RKO (cell line): ENCODE data around the gene LRRC75A.
"Not testable (repeated sequence)": the region's sequence is repeated elsewhere in the genome, so short reads cannot be mapped to it uniquely, and the experiment has no call there.

Experiments used
- DNase-seq: peaks from one replicate; pipeline ENCODE4 v3.0.0-alpha.2; 2016; ENCODE audit warnings: low spot score

Gene LRRC75A

DNA sequence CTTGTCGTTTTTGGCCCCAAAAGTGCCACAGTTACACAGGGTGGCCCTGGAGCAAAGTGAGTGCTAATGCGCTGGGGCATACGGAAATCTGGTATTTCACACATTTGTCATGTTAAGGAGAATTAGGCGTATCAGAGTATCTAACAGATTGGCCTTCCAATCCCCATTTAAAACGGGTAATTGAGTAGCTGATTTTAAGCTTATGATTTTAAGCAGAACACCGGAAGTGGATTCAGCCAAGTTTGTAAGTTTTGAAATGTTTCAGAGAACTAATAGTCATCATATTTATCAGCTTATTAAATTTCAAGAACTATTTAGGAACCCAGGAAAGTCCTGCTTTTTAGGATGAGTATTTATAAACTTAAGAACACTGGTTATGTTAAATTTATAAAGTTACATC, 19.5 kb downstream of the LRRC75A start:
- DNase-seq: no peak

GRCh38 chr17:16471295-16471694, 20.7 kb downstream of the LRRC75A start:
- DNase-seq: no peak

- DNase-seq: no peak
Observed at GRCh38 chr17:16470265-16470664, 21.7 kb downstream of the LRRC75A start.

DNA sequence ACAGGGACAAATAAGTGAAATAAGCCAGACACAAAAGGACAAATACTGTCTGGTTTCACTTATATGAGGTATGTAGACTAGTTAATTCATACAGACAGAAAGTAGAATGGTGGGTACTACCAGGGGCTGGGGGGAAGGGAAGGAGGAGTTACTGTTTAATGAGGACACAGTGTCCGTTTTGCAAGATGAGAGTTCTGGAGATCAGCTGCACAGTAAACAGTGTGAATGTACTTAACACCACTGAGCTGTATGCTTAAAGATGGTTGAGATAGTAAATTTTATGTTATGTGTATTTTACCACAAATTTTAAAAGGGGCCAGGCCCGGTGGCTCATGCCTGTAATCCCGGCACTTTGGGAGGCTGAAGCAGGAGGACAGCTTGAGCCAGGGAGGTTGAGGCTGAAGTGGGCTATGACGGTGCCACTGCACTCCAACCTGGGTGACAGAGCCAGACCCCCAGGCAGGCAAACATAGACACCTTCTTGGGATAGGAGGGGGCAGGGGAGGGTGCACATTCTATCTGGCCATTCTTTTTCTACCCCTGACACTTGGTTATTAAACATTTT, 23.5 kb downstream of the LRRC75A start:
- no peak for DNase-seq

GRCh38 chr17:16467886-16468285, 24.1 kb downstream of the LRRC75A start:
- DNase-seq: no peak

- DNase-seq: no peak
Observed at GRCh38 chr17:16467044-16467443, 24.9 kb downstream of the LRRC75A start.

DNA sequence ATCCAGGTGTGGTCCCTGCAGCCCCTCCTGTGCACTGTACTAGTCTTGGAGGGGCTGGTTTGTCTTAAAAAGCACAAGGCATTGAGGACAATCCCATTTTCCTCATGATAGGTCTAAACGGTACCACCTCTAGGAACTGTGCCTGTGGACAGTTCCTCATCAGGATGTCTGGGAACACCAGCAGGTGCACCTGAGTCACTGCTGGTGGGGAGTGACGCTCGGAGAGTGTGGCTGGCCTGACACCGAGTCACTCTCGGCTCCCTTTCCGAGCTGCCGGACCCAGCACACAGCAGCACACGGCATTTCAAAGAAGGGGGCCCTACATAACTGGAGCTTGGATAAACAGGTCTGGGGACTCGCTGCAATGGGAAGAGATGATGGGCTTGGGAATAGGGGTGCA, 25.6 kb downstream of the LRRC75A start:
- DNase-seq: no peak

- no peak for DNase-seq
Observed at GRCh38 chr17:16465861-16466338, 26.1 kb downstream of the LRRC75A start.

GRCh38 chr17:16465052-16465312, 27.0 kb downstream of the LRRC75A start:
- DNase-seq: no peak

- DNase-seq: no peak
Observed at GRCh38 chr17:16464303-16465051, 27.5 kb downstream of the LRRC75A start.

DNA sequence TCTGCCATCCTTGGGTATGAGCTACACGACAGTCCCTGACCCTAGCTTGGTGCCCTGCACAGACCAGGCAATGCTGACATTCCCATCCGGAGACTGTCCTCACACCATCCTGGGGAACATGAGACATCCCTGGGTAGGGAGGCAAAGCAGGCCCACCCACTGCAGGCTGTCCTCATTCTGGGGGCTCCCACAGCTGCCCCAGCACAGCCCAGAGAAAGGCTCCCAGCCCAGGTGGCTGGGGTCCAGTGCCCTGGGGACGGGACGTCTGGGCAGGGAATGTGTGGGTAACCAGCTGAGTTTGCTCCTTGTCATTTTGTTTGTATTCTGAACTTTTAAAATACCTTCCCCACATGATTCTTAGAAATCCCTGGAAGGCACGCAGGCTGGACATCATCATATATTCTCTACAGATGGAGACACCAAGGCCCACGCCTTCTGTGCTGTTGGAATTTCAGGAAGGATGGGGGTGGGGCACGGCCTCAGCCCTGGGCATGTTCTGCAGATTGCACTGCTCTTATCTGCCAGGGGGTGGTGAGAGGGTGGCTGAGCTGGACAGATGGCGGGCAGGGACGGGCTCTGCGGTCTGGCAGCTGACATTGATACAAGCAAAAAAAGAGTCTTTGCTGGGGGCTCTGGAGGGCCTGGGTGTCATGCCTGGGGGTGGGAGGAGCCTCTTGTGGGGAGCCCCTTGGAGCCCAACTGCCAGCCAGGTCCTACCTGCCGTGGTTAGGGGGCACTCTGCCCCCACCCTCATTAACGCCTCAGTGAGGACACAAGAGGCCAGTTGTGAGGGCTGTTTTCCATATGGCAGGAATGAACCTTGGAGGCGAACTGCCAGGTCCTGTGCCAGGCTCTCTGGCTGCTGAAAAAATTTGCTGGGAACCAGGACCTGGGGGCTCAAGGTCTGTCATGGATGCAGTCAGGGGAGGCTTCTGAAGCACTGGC, 28.4 kb downstream of the LRRC75A start:
- DNase-seq: no peak

- no peak for DNase-seq
Observed at GRCh38 chr17:16462070-16462864, 29.7 kb downstream of the LRRC75A start.

DNA sequence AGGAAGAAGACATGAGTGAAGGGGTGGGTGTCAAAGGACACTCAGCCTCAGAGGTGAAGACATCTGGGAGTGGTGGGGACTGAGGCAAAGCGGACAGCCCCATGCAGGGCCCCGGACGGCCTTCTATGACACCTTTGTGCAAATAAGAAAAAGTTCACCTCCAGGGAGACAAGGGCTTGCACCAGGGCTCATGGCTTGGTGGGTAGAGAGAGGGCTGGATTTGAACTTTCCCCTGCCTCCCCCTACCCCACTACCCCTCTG, 30.5 kb downstream of the LRRC75A start:
- no peak for DNase-seq

GRCh38 chr17:16460796-16461605, 31.0 kb downstream of the LRRC75A start:
- DNase-seq: no peak

DNA sequence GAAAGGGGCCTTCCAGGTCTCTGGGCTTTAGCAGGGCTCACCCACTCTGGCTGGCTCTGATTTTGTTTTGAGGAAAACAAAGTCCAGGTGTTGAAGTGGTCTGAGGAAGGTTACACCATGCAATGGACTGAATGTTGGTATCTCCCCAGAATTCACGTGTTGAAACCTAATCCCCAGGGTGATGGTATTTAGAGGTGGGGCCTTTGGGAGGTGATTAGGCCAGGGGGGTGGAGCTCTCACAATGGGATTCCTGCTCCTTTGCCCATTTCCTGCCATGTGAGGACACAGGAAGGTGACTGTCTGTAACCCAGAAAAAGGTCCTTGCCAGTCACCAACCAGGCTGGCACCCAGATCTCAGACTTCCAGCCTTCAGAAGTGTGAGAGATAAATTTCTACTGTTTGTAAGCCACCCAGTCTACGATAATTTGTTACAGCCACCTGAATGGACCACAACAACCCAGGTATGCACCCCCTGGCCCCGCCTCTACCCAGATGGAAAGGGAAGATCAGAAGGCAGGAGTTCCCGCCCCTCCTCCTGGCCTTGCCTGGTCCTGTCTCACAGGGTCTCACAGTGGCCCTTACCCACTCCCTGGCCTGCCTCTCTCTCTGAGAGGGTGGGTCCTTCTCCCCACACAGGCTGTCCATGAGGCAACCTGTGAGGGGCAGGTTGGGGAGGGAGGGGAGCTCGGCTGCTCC, 32.0 kb downstream of the LRRC75A start:
- DNase-seq: no peak

DNA sequence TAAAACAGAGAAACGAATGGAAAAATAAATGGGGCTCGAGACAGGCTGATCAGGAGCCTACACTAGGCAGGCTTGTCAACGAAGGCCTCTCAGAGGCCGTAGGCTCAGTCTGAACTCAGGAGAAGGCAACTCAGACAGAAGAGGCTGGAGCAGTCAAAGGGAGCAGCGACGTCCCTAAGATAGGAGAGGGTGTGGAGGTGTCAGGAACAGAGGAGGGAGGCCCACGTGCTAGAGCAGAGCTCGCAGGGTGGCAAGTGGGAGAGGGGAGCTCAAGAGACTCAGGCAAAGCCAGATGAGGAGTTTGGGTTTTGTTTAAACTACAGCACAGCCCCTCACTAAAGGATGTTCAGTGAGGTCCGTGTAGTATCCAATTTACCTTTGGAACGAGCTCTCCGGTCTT, 32.7 kb downstream of the LRRC75A start:
- no peak for DNase-seq

DNA sequence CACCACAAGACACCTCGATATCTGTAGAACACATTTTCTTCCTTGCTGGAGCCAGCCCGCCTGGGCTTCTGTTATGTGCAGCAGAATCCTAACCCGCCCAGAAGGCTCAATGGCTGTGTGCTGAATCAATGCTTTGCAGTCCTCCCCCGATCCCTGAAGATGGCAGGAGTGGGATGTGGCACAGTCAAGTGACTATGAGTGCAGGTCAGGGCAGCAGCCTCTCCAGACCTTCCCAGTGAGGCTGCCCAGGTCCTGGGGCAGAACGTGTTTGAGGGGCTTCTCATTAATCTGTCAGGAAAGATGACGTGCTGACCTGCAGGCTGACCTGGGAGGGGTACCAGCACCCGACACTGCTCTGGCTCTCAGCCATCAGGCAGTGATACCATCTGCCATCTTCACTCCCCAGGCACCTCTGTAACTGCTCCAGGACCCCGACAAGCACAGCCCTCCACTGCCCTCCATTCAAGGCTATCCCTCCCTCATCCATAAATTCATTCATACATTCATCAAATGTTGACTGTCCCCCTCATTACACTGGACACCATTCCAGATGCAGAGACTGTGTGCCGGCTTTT, 35.2 kb downstream of the LRRC75A start:
- DNase-seq: peak; percentile 15

GRCh38 chr17:16455997-16456741, 35.8 kb downstream of the LRRC75A start:
- DNase-seq: no peak

DNA sequence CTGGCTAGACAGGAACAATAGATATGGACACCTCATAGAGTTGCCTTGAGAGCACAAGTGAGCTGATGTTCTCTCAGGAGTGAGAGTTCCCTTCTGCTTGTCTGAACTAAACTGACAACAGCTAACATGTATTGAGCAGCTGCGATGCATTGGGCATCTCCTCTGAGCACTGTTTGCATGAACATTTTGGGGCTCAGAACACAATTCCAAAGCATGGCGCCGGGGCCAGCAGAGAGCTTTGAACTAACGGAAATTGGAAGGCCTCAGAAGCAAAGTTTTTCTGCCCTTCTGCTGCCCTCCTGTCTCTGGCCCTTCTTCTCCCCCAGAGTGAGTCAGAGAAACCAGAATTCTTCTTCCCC, 38.5 kb downstream of the LRRC75A start:
- no peak for DNase-seq

DNA sequence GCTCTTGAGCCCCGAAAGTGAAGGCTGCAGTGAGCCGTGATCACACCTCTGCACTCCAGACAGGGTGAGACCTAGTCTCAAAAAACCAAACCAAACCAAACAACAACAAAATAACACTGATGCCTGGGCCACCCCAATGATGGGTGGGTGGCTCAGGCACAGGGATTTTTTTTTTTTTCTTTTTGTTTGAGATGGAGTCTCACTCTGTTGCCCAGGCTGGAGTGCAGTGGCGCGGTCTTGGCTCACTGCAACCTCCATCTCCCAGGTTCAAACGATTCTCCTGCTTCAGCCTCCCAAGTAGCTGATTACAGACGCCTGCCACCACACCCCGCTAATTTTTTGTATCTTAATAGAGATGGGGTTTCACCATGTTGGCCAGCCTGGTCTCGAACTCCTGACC, 39.7 kb downstream of the LRRC75A start:
- not testable (repeated sequence) for DNase-seq
